Neural cell (in vitro differentiated cells): ENCODE measurements around the gene KRTDAP. TPM values are rescaled to one million over a fixed set of nuclear protein-coding genes. Genes with fewer than 3 reads are reported as not detected.

ENCODE experiments used
- H2AFZ ChIP-seq: fragments of 200-600, 300-800 bp; sonication (generic), shearing (Covaris generic); 2 replicates; pipeline ENCODE4 v1.6.0; 2014; ENCODE audit warnings: low read depth, mild to moderate bottlenecking, antibody characterized with exemption, low read length, moderate library complexity
- H3F3A ChIP-seq: fragments of 200-600 bp; shearing (Covaris generic); 2 replicates; pipeline ENCODE4 v1.6.1; 2016; ENCODE audit warnings: mild to moderate bottlenecking, moderate library complexity, mixed read lengths, antibody characterized with exemption, low read length; ENCODE audit not compliant: insufficient read depth, poor library complexity, severe bottlenecking
- H3K27ac ChIP-seq: fragments of 200-600, 300-800 bp; sonication (generic), shearing (Covaris generic); 2 replicates; pipeline ENCODE4 v1.5.1; 2014; ENCODE audit warnings: mild to moderate bottlenecking, low read length, moderate library complexity
- H3K27me3 ChIP-seq: fragments of 300-800, 200-600 bp; sonication (generic), shearing (Covaris generic); 2 replicates; pipeline ENCODE4 v1.6.0; 2014; ENCODE audit warnings: mild to moderate bottlenecking, low read depth, low read length, moderate library complexity; ENCODE audit not compliant: insufficient read depth
- H3K36me3 ChIP-seq: fragments of 300-800, 200-600 bp; sonication (generic), shearing (Covaris generic); 2 replicates; pipeline ENCODE4 v1.5.1; 2014; ENCODE audit warnings: mild to moderate bottlenecking, antibody characterized with exemption, low read length, moderate library complexity; ENCODE audit not compliant: insufficient read depth
- H3K4me2 ChIP-seq: fragments of 300-800, 200-600 bp; sonication (generic), shearing (Covaris generic); 2 replicates; pipeline ENCODE4 v1.6.0; 2014; ENCODE audit warnings: mild to moderate bottlenecking, low read length
- H3K4me3 ChIP-seq: fragments of 300-800, 200-600 bp; sonication (generic), shearing (Covaris generic); 2 replicates; pipeline ENCODE4 v1.5.1; 2014; ENCODE audit warnings: mild to moderate bottlenecking, low read length, moderate library complexity
- H3K79me2 ChIP-seq: fragments of 200-600 bp; shearing (Covaris generic); replicated peaks from 2 replicates; pipeline ENCODE4 v1.6.0; 2014; ENCODE audit warnings: mild to moderate bottlenecking, low read length, moderate library complexity; ENCODE audit not compliant: insufficient read depth
- H3K9ac ChIP-seq: fragments of 300-800, 200-600 bp; sonication (generic), shearing (Covaris generic); 2 replicates; pipeline ENCODE4 v1.6.1; 2016; ENCODE audit warnings: mild to moderate bottlenecking, low read length, mixed read lengths
- H3K9me2 ChIP-seq: fragments of 200-600 bp; shearing (Covaris generic); 2 replicates; pipeline ENCODE4 v1.6.1; 2016; ENCODE audit warnings: mild to moderate bottlenecking, low read length, mixed read lengths; ENCODE audit not compliant: insufficient read depth
- H3K9me3 ChIP-seq: fragments of 200-600, 300-800 bp; sonication (generic), shearing (Covaris generic); 2 replicates; pipeline ENCODE4 v1.6.1; 2016; ENCODE audit warnings: mild to moderate bottlenecking, mixed run types, low read length, moderate library complexity, mixed read lengths
- H4K20me1 ChIP-seq: fragments of 200-600 bp; shearing (Covaris generic); 2 replicates; pipeline ENCODE4 v1.6.1; 2016; ENCODE audit warnings: mild to moderate bottlenecking, mixed run types; ENCODE audit not compliant: insufficient read depth
- CTCF ChIP-seq: fragments of 450-650 bp; IDR thresholded peaks from 2 replicates; pipeline ENCODE4 v1.5.1; 2014; ENCODE audit warnings: antibody characterized with exemption, mild to moderate bottlenecking, moderate library complexity; ENCODE audit not compliant: poor library complexity, severe bottlenecking
- EP300 ChIP-seq: fragments of 450-650 bp; conservative IDR thresholded peaks from 2 replicates; pipeline ENCODE4 v1.6.1; 2014; ENCODE audit warnings: antibody characterized with exemption, mild to moderate bottlenecking, moderate library complexity; ENCODE audit not compliant: poor library complexity, severe bottlenecking
- EZH2 ChIP-seq: fragments of 200-600, 300-800 bp; shearing (Covaris generic), sonication (generic); IDR thresholded peaks from 2 replicates; pipeline ENCODE4 v1.6.1; 2014; ENCODE audit warnings: antibody characterized with exemption, low read length, borderline replicate concordance, mild to moderate bottlenecking; ENCODE audit not compliant: insufficient read depth, poor library complexity, severe bottlenecking
- MXI1 ChIP-seq: fragments of 450-650 bp; conservative IDR thresholded peaks from 2 replicates; pipeline ENCODE4 v1.6.1; 2014; ENCODE audit warnings: antibody characterized with exemption, mild to moderate bottlenecking; ENCODE audit not compliant: poor library complexity, severe bottlenecking
- POLR2AphosphoS5 ChIP-seq: IDR thresholded peaks from 2 replicates; pipeline ENCODE4 v1.6.1; 2012
- RAD21 ChIP-seq: fragments of 450-650 bp; conservative IDR thresholded peaks from 2 replicates; pipeline ENCODE4 v1.6.1; 2014; ENCODE audit warnings: antibody characterized with exemption, mild to moderate bottlenecking, moderate library complexity
- REST ChIP-seq: IDR thresholded peaks from 2 replicates; pipeline ENCODE4 v1.6.1; 2012; ENCODE audit warnings: borderline replicate concordance
- SMC3 ChIP-seq: fragments of 450-650 bp; conservative IDR thresholded peaks from 2 replicates; pipeline ENCODE4 v1.6.1; 2014; ENCODE audit warnings: antibody characterized with exemption, mild to moderate bottlenecking, moderate library complexity; ENCODE audit not compliant: poor library complexity
- TAF1 ChIP-seq: IDR thresholded peaks from 2 replicates; pipeline ENCODE4 v1.6.1; 2012; ENCODE audit warnings: low read depth
- polyA plus RNA-seq: library from polyadenylated mRNA; depleted of rRNA; stranded (reverse); fragments of >200 nt; gene quantifications from 2 replicates; pipeline ENCODE4 v1.2.3, GENCODE V29; 2014

KRTDAP gene
- polyA plus RNA-seq, 1 donor from 2014 or later: not detected

- no peak overlapping the region for H3K4me3 ChIP-seq
These were observed 33.1 kb downstream of the KRTDAP start for GRCh38 chr19:35457173-35457572.

GRCh38 chr19:35455616-35456201 lies 34.6 kb downstream of the KRTDAP start:
- H4K20me1 ChIP-seq: no peaks in the 10 kb centered on the region
- no peaks in the 10 kb centered on the region for H3F3A ChIP-seq
- no peak overlapping the region for H3K4me2 ChIP-seq
- H3K9me2 ChIP-seq: no peaks in the 10 kb centered on the region
- H3K36me3 ChIP-seq: no peaks in the 10 kb centered on the region
- H3K79me2 ChIP-seq: no peaks in the 10 kb centered on the region
- H3K4me3 ChIP-seq: no peak overlapping the region
- H3K9ac ChIP-seq: no peak overlapping the region
- H3K9me3 ChIP-seq: no peaks in the 10 kb centered on the region
- no peak overlapping the region for H2AFZ ChIP-seq
- no peak overlapping the region for H3K27ac ChIP-seq
- H3K27me3 ChIP-seq: no peaks in the 10 kb centered on the region
- no peak for TF ChIP-seq SMC3
- no peak for TF ChIP-seq CTCF
- no peak for TF ChIP-seq EZH2
- TF ChIP-seq TAF1: no peak
- no peak for TF ChIP-seq POLR2AphosphoS5
- TF ChIP-seq EP300: no peak
- no peak for TF ChIP-seq MXI1
- no peak for TF ChIP-seq RAD21

More at GRCh38 chr19:35457173-35457572, 33.1 kb downstream of the KRTDAP start:
- Histone ChIP-seq H3K4me2 (no peak overlapping the region), H3K79me2 (no peaks in the 10 kb centered on the region), H3K9me3 (no peaks in the 10 kb centered on the region), H3K9me2 (no peaks in the 10 kb centered on the region), H2AFZ (no peak overlapping the region), H3K27ac (no peak overlapping the region), H3K27me3 (no peaks in the 10 kb centered on the region), H3K36me3 (no peaks in the 10 kb centered on the region), H3K9ac (no peak overlapping the region), H3F3A (no peaks in the 10 kb centered on the region), H4K20me1 (no peaks in the 10 kb centered on the region)
- no peak for TF ChIP-seq EP300
- no peak for TF ChIP-seq CTCF
- TF ChIP-seq POLR2AphosphoS5: no peak
- TF ChIP-seq RAD21: no peak
- no peak for TF ChIP-seq TAF1
- no peak for TF ChIP-seq EZH2
- TF ChIP-seq MXI1: no peak
- TF ChIP-seq REST: no peak
- TF ChIP-seq SMC3: no peak
